HG02943 (cell line): ENCODE measurements around the gene CFL2.
"Not testable (repeated sequence)": the region's sequence is repeated elsewhere in the genome, so short reads cannot be mapped to it uniquely, and the experiment has no call there.

Source experiments
- ATAC-seq: cut with Tn5 transposase; IDR thresholded peaks from one replicate; pipeline ENCODE4 v1.9.1; 2021; ENCODE audit warnings: mild to moderate bottlenecking, low read depth, moderate library complexity; ENCODE audit not compliant: unreplicated experiment

Gene CFL2

DNA sequence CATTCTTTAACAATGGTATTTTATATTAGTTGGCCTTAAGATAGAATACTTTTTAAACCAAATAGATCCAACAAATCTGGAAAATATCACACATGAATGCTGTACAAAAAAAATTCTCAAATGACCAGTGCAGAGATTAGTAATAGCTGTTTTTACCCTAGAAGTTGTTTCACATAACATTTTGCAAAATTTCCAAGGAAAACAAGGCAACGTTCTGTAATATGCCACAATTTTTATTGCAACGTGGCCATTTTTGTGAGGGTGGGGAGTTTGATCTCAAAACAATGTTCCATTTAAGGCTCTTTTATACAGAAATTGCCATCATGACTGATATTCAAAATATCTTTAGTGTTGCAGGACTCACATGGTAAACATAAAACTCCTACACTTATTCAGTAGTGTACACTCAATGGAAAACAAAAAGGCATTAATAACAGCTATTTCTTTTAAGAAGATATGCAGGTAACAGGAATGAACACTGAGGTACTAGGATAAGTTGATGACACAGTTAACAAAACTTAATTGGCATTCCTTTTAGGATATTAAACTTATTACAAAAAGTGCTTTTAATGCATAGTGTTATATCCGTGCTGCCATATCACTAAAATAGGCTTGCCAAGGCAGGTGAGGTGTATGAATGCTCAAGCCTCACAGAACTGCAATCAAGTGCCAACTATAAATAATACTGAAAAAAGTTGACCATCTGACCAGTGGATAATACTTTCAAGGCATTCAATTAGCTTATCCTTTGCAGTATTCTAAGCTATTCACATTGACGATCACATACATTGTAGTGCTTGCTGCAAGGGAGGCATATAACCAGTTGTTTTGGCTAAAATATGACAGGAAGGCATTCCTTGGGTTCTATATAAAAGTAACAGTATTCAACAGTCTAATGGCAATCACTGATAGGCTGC, 2.3 kb downstream of the CFL2 start:
- no peak for ATAC-seq

DNA sequence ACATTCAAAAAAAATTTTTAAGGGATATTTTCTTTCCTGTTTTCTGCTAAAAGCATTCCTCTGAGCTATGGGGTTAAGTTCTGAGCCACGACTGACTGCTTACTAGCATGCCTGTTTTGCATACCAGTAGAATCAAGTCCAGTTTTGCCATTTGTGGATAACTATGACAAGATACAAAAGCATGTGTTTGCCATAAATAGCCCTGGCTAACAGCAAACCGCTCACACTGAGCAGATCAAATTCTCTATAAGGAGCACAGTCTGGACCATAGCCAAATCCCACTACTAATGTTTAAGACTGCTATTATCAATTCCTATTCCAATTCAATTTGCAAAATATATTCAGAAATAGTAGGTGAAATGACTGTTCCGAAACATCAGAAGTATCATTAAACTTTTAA, 3.2 kb downstream of the CFL2 start:
- no peak for ATAC-seq

DNA sequence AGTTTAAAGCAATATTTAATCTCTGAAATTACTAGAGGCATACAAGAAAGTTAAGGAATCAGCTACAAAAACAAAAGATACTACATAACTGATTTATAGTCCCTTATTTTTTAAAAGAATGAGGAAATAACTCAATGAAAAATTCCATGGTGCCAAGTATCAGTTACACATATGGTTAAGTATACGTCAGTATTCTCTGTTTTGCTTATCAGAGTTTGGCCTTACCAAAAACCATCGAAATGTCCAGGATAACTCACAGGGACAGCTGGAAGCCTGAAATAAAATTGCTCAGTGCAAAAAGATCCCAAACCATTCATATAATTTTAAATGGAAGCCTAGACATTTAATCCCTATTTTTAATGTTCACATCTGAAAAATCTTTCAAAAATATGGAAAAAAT, 3.6 kb downstream of the CFL2 start:
- no peak for ATAC-seq

DNA sequence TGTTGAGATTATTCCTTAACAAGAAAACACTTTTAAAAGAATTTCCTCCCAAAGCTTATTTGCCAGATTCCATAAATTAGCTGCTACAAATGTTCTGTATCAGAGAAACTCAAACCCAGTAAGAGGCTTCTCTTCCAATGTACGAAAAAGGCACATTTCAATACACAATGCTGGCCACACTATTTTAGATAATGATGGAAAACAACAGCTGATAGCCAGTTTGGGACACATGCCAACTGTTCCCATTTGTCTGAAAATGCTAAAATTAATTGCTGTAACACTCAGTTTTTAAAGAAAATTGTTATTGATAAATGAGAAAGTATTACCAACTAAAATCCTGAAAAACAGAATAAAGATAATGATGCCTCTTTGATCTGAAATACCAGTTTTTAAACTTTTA, 4.4 kb downstream of the CFL2 start:
- no peak for ATAC-seq

DNA sequence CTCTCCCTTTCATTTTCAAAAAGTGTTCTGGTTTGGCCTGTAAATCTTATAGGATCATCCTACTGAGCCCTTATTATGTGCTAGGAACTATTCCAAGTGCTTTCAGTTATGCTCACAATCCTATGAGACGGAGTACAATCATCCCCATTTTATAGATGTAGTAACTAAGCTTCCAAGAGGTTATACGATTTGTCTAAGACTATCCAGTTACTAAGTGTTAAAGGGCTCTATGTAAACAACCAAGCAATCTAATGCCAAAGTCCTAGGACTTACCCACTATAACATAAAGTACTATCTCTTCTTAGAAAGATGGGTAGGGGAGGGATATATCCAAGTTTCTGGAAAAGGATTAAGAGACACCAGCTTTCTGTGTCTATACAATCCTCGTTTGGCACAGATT, 6.7 kb downstream of the CFL2 start:
- ATAC-seq = no peak

DNA sequence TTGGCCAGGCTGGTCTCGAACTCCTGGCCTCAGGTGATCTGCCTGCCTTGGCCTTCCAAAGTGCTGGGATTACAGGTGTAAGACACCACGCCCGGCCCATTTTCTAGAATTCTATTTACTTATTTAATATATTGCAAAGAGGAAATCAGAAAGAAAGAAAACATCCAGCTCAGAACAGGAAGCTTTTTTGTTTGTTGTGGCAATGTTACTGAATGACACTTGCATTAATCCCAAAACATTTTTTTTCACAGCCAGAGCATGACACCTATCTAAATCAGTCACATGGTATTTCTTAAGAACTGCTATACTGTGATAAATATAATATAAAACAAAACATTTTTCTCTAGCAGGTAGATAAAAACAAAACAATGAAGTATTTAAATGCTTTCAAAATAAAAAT, 12.6 kb downstream of the CFL2 start:
- no peak for ATAC-seq

DNA sequence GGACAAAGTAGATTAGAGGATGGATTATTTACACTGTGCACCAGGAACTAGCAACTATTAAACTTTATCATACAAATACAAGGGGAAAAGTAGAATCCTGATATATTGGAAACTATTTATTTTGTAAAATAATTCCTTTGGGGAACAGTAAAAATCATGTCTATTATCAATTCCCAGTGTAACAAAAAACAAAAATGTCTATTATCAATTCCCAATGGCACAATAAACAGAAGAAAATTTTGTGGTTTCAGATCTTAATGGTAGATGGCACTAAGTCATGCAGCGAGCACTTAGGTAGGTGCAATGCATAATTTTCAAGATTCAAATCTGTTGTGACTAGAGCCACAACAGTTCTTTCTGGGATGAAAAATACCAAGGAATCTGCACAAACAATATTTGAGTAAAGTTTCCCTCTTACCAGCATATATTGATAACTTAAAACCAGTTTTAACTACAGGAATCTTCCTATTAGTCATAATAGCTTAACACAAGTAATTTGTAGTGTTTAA, 13.7 kb downstream of the CFL2 start:
- no peak for ATAC-seq

DNA sequence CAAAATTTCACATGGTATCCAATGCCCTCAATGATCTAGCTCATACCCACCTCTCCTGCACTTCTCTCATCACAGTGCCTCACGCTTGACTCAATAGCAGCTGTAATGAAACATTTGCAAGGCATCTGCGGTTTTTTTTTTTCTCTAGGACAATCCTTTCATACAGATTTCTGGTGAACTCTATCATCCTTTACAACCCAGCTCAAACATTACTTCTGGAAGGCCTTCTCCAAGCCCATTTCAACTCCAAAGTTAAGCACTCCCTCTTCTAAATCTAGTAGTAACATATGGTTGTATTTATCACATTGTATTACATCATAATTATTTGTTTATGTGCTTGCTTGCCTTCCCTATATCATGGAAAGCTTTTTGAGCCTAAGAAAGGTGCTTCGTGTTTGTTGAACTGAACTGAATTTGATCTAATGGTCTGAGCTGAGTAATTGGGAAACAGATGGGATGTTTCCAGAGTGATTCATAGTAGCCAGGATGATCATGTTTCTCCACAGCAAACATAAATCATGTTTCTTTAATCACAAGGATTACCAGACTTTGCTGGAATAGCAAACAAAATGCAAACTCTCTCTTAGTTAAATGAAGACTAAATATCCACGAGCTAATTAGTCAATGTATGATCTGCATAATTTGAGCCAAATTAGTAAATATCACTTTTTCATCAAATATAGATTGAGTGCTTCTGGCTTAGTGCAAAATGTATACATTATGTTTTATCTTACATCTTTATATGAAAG, 14.3 kb downstream of the CFL2 start:
- no peak for ATAC-seq

DNA sequence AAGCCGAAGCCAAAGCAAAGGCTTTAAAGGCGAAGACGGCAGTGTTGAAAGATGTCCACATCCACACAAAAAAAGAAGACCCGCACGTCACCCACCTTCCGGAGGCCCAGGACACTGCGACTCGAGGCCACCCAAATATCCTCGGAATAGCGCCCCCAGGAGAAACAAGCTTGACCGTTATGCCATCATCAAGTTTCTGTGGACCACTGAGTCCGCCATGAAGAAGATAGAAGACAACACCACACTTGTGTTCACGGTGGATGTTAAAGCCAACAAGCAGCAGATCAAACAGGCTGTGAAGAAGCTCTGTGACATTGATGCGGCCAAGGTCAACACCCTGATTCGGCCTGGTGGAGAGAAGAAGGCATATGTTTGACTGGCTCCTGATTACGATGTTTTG, 20.2 kb downstream of the CFL2 start:
- ATAC-seq = not testable (repeated sequence)

DNA sequence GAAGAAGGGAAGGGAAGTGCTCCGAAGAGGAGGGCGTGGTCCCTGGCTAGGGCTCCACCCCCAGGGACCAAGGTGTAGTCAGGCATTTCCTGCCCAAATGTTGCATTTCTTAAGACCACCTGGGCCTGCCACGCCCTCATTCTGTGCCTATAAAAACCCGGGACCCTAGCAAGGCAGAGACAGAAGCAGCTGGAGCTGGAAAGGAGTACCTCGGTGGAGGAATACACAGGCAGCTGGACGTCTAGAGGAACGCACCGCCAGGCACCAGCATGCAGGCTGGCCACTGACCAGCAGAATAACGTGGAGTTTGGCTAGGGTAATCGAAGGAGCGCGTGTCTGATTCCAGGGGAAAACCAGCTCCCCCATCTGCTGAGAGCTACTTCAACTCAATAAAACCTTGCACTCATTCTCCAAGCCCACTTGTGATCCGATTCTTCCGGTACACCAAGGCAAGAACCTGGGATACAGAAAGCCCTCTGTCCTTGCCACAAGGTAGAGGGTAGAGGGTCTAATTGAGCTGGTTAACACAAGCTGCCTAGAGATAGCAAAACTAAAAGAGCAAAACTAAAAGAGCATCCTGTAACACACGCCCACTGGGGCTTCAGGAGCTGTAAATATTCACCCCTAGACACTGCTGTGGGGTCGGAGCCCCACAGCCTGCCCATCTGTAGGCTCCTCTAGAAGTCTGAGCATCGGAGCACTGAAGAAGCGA, 21.0 kb downstream of the CFL2 start:
- no peak for ATAC-seq

DNA sequence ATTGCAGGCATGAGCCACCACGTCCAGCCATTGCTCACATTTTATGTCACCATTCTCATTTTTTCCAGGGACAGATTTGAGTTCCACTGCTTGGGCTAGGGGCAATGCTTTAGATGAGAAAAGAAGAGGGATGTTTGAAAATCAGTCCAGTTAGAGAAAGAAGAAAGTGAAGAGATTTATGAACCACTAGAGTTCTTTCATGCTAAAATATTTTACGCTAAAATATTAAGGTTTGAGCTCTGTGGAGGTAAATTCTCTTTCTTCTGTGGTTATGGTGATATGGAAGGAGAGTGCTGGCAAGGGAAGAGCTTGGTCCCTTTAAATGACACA, 21.5 kb downstream of the CFL2 start:
- no peak for ATAC-seq

DNA sequence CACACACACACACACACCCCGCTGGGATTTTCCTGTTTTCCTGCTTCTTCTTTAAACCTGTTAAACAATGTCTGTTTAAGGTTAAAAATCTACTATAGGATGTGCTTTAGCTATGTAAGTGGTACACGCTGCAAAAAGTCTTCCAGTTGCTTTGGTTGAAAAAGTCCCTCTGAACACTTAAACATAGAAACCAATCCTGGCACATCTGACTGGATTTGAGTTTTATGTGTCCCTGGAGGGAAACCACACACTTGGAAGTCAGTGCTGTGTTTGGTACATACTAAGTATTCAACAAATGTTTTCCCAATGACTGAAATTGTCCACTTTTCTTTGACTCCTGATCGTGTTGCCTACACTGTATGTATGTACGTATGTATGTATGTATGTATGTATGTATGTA, 22.0 kb downstream of the CFL2 start:
- no peak for ATAC-seq

DNA sequence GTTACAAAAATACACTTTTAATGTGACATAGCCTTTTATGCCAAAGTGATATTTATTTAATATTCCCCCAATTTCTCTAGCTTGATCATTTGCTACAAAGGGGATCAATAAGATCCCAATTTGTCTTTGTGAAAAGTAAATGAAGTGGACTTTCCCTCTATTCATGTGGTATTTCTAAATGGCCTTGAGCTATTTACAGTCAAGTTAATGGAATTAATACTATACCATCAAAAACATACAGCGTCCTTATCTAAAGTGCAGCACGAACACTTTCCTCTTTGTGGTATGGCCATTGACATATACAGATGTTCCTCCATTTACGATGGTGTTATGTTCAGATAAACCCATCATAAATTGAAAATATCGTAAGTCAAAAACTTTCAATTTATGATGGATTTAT, 23.2 kb downstream of the CFL2 start:
- no peak for ATAC-seq

DNA sequence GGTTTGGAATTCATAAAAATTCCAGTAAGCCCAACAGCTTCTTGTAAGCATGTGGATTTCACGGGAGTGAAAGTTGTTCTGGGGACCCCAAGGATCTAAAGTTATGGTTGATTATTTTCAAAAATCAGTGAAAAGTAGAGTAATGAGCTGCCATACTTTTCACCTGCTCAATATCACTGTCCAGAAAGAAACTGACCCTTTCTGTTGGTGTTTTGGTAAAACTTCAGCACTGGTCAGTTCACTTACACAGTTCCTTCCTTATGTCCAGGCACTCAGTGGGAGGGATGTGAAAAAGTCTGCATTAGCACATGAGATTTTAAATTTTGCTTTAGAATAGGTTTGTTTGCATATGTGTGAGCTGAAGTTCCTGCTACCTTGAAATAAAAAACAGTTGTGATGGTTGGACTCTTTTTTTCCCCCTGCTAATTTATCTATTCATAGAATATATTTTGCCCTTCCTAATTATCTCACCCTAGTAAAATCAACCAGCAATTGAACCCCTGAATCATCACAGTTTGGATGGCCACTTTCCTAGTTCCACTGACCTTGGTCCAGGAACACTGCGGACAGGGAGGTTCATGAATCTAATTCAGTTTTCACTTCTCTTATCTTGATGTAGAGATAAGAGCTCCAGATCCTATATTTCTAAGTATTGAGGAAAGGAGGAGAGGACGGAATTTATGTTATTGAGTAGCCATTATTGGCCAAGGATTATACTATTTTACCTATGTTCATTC, 25.8 kb downstream of the CFL2 start:
- no peak for ATAC-seq

DNA sequence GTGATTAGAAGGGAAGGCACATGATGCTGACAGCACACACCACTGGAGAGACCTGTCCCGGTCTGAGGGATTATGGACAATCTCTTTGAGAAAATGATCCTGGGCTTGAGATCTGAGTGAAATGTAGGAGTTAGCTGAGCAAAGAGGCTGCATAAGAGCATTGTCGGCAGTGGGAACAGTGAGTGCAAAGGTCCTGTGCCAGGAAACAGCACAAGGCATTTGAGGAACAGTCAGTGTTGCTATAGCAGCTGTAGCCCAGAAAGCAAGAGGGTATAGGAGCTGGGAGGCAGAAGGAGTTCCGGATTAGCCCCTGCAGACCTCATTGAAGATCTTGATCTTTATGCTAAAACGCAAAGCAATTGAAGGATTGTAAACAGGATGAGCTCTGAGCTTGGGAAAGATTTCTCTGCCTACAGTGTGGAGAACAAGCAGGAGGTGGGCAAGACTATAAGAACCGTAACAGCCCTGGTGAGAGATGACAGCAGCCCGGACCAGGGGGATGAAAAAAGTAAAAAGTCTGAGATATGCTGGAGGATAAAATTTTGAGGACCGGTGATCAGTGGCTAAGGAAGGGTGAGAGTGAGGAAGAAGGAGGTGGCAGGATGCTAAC, 28.5 kb downstream of the CFL2 start:
- no peak for ATAC-seq

DNA sequence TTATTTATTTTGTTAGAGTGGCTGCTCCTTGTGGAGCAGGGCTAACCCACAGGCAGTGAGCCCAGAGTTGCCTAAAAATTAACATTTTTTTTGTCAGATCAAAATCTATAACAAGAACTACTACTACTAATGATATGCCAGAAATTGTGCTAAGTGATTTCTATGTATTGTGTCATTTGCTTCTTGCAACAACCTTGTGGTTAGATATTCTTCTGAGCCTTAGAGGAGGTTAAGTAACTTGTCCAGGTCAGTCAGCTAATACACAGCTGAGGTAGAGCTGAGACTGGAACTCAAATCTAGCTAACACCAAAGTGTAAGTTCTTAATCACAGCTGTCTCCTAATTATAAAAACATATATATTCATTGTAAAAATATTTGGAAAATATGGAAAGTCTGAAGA, 29.8 kb downstream of the CFL2 start:
- no peak for ATAC-seq

DNA sequence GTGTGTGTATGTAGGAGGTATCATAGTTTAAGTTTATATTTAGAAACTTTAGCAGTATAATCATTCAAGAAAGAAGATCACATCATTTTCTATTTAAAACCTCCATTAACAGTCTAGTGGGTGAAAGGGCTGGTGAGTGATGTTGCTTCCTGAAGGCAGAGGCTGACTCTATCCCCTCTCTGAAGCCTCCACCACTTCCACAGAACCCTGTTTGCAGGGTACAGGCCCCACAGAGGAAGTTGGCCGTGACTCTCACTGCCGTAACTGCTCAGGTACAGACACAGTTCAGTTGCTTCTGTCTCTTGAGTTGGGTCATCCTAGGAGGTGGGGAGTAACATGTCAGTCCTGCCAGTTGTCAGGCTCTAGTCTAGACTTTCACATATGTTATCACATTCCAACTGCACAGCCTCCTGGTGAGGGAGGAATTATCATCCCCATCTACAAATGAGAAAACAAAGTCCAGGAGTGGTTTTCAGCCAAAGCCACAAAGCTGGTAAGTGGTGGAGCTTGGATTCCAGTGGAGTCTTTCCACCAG, 31.5 kb downstream of the CFL2 start:
- ATAC-seq = no peak

DNA sequence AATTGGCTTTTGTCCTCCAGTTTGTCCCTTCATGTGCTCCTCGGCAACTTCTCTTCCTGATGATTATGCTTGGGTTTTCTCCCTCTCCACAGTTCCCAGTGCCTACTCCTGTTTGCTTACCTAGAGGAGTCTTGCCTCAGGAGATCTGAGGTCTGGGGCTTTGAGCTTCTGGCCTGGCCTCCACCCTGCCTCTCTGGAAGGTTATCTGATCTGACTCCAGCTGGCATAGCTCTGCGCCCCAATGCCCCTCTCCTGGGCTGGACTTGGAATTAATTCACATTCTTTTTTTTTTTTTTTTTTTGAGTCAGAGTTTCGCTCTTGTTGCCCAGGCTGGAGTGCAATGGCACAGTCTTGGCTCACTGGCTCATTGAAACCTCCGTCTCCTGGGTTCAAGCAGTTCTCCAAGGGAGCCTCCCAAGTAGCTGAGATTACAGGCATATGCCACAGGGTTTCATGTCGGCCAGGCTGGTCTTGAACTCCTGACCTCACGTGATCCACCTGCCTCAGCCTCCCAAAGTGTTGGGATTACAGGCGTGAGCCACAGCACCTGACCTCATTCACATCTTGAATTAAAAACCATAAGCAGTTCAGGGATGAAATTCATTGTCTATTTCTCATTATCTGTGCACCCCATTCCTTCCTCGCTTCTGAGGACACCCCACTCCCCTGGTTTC, 33.5 kb downstream of the CFL2 start:
- no peak for ATAC-seq

DNA sequence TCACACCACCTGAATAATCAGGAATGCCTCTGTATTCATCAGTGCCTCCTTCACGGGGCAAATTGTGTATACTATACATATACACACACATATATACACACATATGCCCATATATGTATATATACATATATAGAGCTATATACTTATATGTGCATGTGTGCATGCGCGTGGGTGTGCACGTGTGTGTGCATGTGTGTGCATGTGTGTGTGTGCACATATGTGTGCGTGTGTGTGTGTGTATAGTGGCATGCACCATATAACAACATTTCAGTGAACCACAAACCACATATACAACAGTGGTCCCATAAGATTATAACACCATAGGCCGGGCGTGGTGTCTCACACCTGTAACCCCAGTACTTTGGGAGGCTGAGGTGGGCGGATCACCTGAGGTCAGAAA, 35.7 kb downstream of the CFL2 start:
- no peak for ATAC-seq
